NCI-H524 (cell line): ENCODE data around the gene PSMD11.
A peak's percentile ranks its signal among the peaks of the same experiment; 100 is the strongest.

Source experiments
- DNase-seq, 2 experiments: peaks; one replicate each; lab custom pipeline; 2025; lab: John Stamatoyannopoulos, UW

The PSMD11 gene

DNA sequence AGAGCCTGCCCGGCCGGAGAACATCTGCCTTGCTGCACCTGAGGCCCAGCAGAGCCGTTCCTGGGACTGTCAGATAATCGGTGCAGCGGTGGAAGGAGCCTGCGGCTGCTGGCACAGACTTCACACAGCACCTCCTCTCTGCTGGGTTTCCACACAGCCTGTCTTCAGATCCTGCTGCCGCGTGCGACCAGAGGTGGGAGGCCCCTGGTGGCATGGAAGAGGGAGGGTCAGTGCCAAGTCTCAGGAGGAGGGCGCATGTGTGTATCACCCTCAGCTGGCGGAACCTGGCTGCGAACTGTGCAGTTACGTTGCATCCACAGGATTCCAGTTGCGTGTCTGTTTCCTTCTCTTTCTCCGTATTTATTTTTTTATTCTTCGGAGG lies 45.8 kb downstream of the PSMD11 start:
- DNase-seq: peak; percentile 75 to 92

DNA sequence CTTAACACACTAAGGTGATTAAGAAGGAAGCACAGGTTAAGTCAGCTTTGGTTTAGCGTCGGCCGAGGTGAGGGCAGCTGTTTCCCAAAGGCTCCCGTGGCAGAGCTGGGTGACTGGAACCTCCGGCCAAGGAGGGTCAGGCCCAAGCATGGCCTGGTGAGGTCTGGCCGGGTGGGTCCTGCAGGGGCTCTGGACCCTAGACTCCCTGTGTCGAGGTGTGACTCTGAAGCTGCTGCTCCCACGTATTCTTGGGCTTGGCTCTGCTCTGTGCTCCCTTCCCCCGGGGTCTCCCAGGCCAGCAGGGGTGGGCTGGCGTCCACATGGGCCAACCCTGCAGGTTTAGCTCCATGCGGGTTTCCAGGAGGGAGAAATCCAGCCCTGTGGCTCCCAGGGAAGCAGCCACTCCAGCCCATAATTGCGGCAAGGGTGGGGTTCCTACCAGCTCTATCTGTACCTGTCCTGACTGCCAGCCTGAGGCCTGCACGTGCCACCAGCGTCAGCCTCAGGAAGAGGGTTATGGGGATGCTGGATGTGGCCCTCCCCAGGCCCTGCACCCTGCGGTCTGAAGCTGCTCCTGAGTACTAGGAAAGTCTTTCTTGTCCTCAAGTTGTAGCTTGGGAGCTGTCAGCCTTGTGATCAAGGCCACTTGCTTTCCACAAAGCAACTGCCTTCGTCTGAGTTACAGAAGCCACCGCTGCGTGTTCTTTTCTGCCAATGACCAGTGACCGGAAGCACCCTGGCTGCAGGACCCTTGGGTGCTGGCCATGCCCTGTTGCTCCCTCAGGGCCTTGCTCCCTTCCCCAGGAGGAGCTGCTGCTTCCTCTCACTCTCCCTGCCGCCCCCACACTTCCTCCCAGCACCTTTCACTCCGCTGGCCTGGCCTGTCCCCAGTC lies 47.3 kb downstream of the PSMD11 start:
- peak in 1 of 2 experiments; percentile 87 for DNase-seq

DNA sequence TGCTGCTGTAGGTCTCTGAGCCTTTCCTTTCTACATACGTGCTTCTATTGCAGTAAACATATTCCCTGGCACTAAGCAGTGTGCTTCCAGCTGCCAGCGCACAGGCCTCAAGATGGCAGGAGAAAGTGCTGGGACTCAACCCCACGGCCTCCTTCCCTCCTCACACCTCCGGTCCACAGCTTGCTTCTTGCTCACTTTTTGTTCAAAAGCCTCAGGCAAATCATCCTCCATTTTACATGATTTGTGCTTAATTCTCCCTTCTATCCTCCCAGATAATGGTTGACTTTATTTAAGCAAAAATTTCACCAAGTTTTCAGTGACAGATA lies 47.9 kb downstream of the PSMD11 start:
- DNase-seq: peak in 1 of 2 experiments; percentile 33

DNA sequence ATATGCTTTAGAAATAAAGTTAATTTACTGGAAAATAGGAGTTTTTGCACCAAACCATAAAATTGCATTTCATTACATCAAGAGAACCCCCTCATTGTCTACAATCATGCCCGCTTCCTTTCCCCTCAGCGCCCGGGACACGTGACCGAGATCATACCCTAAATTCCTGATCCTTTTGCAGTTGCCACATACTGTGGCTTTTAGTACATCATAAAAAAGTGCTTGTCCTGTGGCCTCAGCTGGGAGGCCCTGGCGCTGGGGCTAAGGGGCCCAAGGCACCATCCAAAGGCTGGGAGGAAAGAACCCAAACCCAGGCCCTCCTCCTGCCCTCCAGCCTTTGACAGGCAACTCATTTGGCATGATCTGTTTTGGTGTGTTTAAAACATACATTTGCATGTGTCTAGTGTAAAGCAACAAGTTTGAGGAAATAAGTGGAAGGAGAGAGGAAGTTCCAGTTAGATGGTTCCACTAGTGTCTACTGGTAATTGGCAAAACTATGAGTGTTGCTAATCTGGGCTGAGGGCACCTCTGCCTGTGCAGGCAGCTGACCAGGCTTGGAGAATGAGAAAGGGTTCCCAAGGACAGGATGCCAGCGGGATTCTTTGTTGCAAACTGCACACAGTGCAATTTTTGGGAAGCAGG lies 48.5 kb downstream of the PSMD11 start:
- DNase-seq: no peak

DNA sequence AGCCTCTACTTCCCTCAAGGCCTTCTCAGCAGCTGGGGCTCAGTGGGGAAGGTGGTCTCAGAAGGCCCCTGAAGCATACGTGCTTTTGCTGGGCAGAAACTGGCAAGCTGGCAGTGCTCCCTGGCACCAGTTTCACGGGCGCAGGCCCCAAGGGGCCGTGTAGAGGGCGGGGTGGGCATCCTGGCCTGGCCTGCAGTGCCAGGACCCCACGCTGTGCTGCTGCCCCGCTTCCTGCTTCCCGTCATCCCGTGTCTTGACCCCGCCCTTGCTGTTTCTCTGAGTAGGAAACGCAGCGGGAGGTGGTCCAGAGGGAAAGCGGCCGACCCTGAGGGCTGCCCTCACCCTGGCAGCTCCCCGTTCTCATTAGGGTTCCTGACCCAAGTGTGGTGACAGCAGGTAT lies 49.3 kb downstream of the PSMD11 start:
- DNase-seq: no peak

DNA sequence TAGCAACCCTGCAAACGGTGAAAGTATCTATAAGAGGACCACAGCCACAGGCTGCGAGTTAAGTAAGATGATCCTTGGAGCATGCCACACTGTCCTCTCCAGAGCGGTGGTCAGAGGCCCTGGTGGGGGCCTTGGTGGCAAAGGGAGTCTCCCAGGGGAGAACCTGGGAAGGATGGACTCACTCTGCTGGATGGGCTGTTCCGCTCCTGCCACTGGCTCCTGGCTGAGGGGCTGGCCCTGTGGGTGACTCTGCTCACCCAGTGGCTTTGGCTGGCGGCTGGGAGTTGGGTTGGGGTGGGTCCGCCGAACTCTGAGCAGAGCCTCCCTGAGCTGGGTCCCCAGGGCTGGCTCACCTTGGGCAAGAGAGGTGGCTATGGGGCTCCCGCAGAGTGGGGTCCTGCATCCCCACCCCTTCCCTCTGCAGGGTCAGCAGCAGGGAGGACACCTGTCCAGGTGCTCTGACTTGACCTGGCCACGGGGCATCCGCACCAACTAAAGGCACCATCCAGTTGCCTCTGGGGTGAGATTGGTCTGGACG lies 49.7 kb downstream of the PSMD11 start:
- DNase-seq: no peak

DNA sequence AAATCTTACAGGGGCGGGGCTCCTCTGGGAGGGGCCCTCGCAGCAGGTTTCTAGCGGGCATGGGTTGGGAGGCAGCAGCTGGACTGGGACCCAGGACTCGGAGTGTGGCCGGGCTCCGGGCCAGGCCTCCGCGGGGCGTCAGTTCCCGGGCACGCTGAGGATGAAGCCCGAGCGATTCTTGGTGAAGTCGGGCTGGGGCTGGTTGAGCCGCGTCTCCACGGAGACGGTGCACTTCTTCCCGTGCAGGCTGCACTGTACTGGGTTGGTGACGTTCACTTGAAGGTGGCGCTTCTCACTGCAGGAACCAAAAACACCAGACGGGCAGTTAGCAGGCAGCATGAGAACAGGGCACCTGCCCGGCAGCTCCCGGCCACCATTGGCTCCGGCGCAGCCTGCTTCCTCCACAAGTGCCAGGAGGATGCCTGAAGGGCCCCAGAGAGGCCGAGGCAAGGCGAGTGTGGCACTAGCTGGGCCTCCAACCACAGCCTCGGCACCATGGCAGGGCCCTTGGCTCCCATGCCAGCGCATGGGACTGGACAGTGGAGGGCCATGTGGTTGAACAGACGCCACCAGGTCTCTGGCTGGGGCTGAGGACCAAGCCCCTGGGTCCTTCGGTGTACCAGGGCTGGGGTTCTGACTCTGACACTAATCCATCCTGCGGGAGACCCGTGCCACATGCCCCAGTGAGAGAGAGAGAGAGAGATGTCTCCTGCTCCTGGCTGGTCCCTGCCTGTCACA lies 50.5 kb downstream of the PSMD11 start:
- peak; percentile 72 to 86 for DNase-seq

DNA sequence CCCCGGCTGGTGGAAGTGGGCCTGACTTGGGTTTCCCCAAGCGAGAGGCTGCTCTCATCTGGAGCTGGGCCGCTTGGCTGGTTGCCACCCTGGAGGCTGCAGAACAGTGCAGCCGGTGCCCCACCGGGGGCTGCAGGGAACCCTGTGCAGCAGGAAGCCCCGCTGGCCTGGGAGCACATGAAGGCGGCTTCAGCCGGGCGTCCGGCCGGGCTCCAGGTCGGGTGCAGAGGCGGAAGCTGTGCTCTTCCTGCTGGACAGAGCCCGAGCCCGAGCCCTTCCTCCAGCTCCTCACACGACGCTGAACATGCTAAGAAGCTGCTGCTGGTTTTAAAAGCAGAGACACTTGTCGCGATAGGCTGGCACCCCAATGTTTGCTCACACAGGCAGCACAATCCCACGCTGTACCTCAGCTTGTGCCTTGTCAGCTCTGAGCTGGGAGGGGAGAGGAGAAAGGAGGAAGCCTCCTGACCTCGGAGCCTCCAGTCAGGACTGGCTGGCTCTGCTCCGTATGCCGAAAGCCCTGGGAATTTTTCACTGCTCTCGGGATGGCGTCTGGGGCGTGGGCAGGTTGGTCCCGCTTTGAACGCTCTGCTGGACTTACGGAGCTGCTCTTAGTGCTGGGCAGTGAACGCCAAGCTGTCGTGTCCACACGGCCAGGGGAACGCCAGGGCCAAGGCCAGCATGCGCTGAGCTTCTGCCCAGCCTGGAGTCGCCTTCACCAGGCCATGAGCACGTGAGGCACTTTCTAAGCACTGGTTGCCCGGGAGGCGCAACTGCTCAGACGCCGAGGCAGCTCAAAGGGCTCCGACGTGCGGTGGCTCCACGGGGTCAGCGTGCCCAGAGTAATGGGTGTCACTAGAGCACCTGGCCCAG lies 51.3 kb downstream of the PSMD11 start:
- DNase-seq: no peak

DNA sequence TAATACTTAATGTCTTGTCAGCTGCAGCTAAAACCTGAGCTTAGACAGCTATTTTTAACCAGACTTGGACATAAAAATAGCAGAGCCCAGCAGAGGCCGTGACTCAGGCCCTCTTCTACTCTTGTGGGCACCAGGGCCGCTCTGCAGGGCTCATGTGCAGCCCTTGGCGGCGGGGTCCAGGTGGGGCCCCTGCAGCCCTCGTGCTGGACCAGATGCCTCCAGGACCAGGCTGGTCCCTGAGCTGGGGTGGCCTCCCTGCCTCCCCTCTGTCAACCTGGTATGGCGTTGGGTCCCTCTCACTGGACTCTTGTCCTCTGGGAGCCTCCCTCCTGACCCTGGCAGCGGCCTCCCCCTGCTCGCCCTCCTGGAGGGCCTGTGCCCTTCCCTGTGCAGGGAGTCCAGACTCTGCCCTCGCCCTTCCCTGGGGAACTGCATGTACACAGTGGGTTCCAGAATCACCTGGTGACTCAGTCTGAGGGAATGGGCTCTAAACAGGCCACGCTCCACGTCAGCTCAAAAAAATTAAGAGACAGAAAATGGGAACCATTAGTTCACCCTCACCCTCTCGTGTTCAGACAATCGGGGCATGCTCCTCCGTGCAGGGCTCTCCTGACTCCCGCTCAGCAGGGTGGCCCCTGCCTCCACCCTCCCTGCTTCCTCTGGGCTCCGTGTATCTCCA lies 52.2 kb downstream of the PSMD11 start:
- no peak for DNase-seq

DNA sequence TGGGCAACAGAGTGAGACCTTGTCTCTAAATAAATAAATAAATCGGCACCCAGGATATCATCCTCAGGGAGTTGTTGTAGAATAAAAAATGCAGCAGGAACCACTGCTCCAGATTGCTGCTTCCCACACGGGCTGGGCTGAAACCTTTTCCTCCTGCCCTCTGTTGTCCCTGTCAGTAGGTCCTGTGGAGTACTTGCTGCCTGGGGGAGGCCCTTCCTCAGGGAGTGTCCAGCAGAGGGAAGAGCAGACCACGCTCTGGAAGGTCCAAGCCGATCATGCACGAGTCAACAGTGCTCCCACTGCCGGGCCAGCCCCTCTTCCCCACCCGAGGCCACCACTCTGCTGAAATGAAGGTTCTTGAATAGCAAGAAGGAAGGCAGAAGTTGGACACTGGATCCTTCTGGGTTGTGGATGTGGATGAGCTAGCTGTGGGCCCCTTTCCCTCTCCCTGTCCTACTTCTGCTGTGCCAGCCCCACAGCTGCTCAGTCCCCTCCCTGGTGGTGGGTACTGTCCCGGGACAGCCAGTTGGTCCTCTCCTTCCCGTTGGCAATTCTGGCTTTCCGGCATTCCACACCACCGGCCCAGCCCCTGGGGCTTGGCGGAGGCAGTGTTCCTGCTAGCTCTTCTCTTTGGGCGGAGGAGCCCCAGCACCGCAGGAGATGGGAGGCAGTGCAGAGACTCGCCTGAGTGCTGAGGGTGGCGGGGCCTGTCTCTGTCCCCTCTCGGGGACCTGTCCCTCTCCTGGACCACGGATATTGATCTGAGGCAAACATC lies 53.3 kb downstream of the PSMD11 start:
- no peak for DNase-seq

DNA sequence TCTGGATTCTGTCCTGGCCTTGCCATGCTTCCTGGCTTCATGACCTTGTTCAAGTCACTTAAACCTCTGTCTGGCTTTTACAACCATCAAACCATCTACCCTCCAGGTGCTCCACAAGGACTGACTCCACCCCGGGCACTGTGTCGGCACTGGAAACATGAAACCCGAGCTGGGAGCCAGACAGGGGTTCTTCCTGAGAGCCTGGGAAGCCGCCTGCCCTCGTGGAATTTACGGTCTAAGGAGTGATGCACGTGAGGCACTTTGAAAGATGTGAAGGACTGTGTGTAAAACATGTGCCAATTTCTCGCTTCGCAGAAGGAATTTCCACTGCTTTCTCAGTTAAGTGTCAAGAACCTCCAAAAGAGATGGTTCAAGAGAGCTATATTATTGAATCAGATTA lies 54.1 kb downstream of the PSMD11 start:
- peak; percentile 56 to 73 for DNase-seq

DNA sequence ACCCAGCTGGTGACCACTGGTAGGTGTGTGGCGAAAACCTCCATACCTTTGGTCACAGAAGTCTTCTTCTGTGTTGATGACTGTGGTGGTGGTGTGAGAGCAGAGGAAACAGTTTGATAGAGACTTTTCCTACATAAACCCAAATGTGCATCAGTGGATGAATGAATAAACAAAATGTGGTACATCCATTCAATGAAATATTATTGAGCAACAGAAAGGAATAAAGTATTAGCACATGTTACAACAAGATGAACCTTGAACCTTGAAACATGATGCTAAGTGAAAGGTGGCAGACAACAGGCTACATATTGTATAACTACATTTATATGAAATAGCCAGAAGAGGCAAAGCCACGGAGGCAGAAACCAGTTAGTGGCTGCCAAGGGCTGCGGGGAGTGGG lies 57.7 kb downstream of the PSMD11 start:
- no peak for DNase-seq

DNA sequence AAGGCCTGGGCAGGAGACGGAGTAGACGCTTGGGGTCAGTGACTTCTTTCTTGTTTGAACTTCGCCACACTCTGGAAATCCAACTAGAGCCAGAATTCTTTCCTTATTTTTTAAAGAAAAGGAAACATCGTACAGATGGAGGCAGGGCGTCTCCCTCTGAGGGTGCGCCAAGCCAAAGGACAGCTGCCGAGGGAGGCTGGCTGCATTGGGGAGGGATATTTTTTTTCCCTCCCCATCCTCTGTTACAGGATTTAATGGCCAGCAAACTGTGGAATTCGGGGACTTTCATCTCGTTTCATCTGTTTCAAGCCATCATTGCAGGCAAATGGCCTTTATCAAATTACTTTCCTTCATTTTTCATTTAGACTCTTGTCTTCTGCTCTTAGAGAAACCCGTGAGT lies 58.4 kb downstream of the PSMD11 start:
- DNase-seq: no peak

DNA sequence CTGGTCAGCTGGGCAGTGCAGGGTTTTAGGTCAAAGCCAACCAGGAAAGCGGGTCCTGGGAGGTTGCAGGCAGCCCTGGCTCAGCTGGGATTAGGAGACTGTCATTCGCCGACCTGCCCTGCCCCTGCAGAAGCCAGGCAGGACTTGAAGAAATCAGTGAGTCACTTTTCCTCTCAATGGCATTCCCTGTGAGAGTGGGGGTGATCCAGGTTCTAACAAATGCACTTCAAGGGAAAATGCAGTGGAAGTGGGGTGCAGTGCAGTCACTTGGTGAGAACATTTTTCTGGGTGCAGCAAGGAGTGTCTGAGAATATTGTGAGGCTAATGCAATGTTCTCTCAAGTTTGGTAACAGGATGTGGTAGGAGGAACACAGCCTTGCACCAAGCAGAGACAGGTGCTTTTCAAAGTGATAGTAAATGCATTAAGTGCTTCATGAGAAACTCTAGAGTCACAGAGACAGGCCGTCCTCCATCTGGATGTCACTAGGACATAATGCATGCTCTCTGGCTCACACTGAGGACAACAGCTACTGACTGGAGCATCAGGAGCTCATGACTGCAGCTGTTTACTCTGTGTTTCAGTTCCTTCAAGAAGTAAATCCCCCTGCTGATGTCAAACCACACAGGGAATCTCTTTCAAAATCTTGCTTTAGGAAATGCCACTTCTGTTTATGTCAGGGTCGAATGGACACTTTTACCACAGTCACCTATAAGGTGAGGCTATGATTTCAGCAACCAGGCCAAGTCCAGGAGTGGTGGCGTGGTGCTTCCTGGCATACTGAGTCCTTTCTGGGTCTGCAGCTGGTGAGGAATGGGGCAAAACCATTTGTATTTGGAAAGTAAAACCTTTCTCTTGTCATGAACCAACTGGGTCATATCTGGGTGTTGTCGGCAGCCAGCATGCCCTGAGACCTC lies 59.2 kb downstream of the PSMD11 start:
- peak; percentile 54 to 90 for DNase-seq

DNA sequence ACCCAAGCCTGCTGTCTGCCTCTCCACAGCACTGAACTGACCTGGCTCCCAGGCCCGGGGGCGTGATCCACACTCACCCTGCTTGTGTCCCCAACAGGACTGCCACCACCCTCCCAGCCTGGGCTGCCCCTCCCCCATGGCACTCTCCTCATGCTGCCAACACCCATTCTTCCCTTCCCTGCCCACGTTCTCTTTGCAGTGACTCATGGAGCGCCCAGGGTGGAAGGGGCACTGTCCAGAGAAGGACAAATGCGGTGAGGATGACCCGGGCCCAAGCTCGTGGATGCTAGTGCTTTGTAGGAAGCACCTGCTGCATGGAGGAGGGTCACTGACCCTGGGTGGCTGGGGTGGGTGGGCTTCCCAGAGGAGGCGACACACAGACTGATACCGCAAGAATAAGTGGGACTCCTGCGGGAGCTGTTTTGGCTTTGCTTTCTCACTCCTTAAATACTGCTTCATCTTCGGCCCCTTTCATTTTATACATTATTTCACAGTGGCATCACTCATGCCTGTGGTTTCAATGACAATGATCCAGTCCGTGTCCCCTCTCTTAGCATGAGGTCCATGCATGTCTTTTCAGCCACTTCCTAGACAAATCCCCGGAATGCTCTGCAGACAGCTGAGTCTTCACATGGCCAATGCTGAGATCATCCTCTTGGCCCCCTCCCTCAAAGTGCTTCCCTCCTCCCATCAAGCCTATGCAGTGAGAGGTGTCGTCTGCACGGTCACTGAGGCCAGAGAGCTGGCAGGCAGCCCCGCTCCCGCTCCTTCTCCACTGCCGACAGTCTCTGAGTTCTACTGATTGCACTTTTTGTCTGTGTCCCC lies 60.1 kb downstream of the PSMD11 start:
- DNase-seq: no peak

DNA sequence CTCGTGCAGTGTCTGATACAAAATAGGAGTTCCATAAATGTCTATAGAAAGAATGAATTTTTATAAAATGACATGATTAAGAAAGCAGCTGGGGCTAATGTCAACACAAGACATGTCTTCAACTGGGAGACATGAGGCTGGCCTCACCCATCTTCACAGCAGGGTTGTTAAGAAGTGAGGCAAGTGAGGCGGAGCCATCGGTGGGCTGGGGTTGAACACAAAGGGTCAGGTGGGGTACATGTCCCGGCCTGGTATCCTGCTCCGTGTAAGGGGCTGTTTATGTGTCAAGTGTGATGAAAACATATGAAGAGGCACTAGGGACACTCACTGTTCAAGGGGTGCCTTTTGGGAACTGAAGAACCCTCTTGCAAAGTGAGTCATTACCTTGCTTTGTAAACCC lies 64.6 kb downstream of the PSMD11 start:
- DNase-seq: no peak

DNA sequence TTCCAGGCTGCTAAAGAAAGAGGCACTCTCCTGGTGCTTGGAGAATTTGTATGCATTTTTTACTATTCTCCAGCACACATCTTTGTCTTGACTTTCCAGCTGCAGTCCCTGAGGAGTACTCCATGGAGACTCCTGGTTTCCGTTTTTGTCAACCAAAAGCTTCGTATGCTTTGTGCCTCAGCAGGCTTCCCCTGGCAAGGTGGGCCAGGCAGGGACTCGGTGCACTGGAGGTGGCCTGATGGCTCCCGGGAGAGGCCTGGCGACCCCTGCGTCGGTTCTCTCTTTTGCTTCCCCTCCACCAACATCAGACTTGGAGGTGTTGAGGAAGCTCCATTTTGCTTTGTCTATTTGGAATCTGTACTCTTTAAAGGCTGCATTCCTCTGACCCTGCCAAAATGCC lies 66.2 kb downstream of the PSMD11 start:
- no peak for DNase-seq

DNA sequence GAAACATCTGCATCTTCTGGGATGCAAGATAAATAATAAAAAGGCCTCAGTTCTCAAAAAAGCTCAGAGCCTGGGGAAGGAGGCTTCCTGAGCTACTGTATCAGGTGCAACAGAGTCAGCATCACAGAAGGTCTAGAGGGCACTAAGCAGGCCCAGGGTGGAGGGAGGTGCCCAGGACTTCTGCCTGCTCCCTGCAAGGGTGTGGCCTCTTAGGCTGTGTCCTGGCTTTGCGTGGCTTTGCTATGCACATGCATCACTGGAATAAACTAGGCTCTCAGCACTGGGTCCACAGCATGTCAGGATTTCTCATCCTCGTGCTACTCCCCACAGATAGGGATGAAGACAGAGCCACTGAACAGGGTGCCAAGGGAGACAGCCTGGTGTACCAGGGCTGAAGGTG lies 68.0 kb downstream of the PSMD11 start:
- no peak for DNase-seq
